Measurements from ENCODE around the gene RPA4.

RPA4 gene

GRCh38 chrX:96924581-96924980 is 40.9 kb downstream of the RPA4 start:
- ChIA-PET CTCF (no interaction called here), POLR2A (no interaction called here)
- TF ChIP-seq BHLHE40 (IDR thresholded peaks at IDR 0.05; ENCODE audit: borderline replicate concordance) (no peak), FOXM1 (IDR thresholded peaks at IDR 0.05; ENCODE audit: borderline replicate concordance) (no peak)
- DNase-seq (ENCODE audit: extremely low spot score) = no peak

- no peak for TF ChIP-seq SP1 (IDR thresholded peaks at IDR 0.05)
- TF ChIP-seq FOXA1 (IDR thresholded peaks at IDR 0.05) = no peak
- no peak for TF ChIP-seq TARDBP (IDR thresholded peaks at IDR 0.05)
- TF ChIP-seq ZNF384 (IDR thresholded peaks at IDR 0.05) = no peak
- no peak for TF ChIP-seq ELF4 (IDR thresholded peaks at IDR 0.05)
- no peak for TF ChIP-seq CTBP1 (IDR thresholded peaks at IDR 0.05; ENCODE audit: borderline replicate concordance)
- no peak for TF ChIP-seq FOXK2 (IDR thresholded peaks at IDR 0.05)
- TF ChIP-seq SUZ12 (IDR thresholded peaks at IDR 0.05) = no peak
- no peak for TF ChIP-seq PKNOX1 (IDR thresholded peaks at IDR 0.05)
- TF ChIP-seq HDGF (IDR thresholded peaks at IDR 0.05; ENCODE audit: borderline replicate concordance) = no peak
- no peak for TF ChIP-seq NFRKB (IDR thresholded peaks at IDR 0.05)
- TF ChIP-seq LEF1 (IDR thresholded peaks at IDR 0.05; ENCODE audit: borderline replicate concordance) = no peak
- no peak for TF ChIP-seq BHLHE40 (IDR thresholded peaks at IDR 0.05; ENCODE audit: borderline replicate concordance)
- no peak for TF ChIP-seq FOXM1 (IDR thresholded peaks at IDR 0.05; ENCODE audit: borderline replicate concordance)
- TF ChIP-seq ARNT (IDR thresholded peaks at IDR 0.05) = no peak
- TF ChIP-seq L3MBTL2 (conservative IDR thresholded peaks at IDR 0.05) = no peak
- ChIA-PET POLR2A (no interaction called here), CTCF (no interaction called here)
- DNase-seq (ENCODE audit: extremely low spot score) = no peak
Measured at GRCh38 chrX:96929036-96929435, 45.3 kb downstream of the RPA4 start.

Measured in HEK293T (cell line).